ENCODE data around the gene SMURF1.

SMURF1 gene

DNA sequence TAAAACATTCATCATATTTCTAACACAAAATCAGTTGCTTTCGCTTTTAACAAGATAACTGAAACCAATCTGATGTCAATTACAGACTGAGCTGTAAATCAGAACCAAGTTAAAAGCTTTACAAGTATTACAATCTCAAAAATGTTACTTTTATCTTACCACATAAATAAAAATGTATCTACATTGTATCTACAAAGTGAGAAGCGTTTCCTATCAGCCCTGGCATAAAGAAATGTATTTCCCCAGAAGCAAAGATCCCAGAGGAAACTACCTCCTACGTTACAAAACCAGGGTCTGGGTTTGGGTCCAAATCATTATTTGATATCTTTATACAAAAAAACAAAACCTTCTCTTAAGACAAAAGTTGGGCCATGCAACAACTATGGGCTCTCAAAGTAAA lies 2.6 kb downstream of the SMURF1 start:
- no peak for DNase-seq

DNA sequence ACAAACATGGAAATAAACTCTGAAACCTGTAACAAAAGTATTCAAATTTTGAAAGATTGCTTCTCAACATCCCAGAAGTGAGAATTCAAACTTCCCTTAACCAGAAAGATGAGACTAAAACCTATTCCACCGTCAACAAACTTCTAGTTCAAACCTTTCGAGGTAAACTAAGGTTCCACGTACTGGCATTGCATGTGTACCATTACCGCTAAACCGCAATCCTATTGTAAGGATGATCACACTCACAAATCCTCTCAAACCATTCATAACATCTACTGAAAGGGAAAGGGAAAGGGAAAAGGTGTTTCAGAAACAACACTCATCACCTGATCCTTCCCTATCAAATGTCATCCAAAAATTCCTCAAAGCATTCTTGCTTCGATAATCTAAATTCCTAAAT lies 3.1 kb downstream of the SMURF1 start:
- DNase-seq: no peak

DNA sequence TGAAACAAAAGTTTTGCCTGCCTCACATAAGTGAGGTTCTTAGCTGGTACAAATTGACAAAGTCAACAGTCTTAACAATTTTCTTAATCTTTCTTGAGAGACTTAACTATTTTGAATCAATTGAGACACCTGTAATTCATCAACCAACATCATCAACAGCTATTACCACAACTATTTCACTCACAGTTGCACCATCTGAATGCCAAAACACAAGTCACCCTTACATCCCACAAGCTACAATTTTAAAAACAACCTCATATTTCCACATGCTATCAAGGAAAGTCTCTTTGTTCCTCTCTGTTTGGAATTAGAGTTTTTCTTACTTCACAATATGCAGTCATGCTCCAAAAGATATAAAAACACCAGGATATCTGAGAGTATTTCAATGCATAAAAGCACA lies 4.9 kb downstream of the SMURF1 start:
- DNase-seq: no peak

DNA sequence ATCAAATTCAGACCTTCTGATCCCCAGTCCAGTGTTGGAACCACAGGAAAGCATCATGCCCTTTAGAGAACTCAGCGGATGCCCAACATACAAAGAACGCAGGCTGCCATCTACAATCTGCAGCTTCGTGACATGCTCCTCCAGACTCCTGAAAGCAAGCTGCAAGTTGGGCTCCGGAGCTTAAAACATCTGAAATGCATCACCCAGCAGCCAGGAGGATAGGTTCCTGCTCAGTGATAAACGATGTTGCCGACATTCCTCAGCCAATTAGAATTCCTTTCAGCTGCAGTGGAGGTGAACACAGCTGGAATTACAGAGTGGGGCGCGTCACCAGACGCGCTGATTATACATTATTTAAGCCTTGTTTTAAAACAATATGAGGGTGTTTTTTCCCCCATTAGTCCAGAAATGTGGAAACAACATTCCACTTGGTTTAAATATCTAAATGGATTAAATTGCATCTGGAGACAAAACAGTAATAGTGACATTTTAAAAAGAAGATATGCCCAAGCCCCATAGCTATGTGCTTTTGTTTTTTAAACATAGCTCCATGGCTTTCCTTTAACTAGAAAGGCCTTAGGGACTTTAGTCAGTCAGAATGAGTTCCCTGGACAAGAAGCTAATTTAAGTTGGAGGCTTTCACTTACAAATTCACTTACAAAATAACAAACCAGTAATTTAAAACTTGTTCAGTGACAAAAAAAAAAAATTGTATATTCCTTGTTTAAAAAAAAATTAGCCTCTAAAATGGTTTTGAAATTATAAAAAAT lies 6.3 kb downstream of the SMURF1 start:
- DNase-seq: no peak

DNA sequence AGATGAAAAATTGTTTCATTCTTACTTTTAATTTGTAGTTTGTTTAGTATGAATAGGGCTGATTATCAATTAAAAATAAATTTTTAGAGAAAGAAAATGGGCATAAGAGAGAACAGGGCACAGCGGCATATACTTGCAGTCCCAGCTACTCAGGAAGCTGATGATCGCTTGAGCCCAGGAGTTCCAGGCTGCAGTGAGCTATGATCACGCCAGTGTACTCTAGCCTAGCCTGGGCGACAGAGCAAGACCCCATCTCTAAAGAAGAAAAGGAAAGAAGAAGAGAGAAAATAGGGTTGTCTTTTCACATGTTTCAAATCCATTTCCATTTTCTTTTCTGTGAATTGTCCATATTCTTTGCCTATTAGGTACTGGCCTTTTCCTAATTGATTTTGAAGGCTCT lies 8.0 kb downstream of the SMURF1 start:
- no peak for DNase-seq

DNA sequence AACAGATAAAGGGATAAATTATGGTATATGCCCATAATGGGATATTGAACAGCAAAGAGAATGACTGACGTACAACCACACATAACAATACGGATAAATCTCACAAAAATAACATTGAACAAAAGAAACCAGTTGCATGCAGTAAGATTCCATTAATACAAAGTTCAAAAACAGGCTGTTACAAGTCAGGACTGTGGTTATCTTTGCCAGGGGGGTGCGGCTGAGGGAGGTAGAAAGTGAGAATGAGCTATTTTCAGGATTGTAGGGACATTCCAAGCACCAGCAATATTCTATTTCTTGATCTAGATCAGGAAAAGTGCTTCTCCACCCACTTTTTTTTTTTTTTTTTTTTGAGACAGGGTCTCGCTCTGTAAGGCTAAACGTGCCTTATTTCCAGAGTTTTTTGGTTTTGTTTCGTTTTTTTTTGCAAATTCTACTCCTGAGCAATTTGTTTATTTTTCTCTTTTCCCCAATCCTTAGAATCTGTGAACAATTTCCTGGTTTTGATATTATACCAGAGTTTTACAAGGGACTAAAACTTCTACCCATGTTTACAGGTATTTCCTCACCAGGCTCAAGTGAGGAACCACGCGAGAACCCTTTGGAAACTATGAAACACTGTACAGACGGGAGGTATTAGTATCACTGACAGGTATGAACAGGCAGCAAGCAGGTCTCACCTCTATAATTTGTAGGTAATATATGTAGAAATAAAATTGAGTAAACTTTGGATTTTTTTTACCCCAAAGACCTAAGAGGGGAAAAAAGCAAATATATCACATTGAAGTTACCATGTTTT lies 9.9 kb downstream of the SMURF1 start:
- no peak for DNase-seq

DNA sequence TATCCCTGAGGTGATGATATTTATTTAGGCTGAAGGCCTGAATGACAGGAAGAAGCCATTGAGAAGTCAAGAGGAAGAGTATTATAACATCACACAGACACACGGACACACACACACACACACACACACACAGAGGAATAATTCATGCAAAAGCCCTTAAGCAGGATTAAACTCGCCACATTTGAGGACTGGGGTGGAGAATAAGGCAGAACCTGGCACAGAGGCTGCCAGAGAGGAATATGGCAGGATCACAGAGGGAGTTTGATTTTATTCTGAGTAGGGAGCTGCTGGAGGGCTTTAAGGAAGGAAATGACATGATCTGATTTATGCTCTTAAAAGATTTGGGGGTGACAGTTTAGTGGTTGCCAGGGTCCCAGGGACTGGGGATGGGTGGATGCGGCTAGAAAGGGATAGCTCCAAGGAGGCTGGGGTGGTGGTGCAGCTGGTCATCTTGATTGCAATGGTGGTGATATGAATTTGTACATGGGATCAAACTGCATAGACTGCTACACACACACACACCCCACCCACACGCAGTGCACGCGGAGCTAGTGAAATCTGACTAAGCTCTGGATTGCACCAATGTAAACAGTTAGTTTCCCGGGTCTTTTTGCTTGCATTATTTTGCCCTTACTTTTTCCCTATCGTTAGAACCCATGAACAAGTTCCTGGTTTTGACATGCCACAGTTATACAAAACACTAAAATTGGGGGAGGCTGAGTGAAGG lies 11.2 kb downstream of the SMURF1 start:
- no peak for DNase-seq

DNA sequence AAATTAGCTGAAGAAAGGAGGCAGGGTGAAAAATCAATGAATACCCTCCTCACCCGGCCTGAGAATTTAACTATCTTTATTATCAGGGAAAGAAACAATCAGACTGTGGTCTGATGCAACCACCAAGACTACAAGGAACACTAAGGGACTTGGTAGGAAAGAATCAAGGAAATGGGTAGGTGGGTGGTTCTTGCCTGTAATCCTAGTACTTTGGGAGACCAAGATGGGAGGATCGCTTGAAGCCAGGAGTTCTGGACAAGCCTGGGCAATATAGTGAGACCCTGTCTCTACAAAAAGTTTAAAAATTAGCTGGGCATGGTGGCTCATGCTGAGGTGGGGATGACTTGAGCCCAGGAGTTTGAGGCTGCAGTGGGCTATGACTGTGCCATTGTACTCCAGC lies 12.6 kb downstream of the SMURF1 start:
- no peak for DNase-seq

DNA sequence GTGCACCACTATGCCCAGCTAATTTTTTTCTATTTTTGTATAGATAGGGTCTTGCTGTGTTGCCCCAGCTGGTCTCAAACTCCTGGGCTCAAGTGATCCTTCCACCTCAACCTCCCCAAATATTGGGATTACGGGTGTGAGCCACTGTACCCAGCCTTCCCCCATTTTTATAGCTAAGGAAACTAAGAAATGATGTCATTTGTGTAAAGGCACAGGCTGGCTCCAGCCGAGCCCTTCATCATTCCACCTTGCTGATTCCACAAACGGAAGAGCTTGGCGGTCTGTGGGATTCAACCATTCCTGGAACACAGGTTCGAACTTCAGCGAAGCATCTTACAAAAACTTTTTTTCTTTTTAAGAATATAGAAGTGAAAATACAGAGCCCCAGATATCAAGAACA lies 14.4 kb downstream of the SMURF1 start:
- DNase-seq: no peak

DNA sequence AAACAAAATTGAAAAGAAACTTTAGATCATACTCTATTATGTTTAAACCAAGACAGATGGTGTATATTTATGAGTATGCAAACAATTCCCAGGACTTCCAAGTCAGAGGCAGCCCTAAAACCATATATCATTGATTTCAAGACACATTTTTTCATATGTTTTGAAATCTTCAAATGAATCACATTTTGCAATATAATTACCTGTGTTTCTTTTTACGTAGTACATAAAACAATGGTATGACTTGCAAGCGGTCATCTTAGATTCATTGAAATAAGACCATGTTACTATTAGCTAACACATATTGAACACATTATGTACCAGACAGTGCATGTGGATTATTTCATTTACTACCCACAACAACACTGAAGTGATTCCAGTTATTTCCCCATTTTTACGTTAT lies 14.9 kb downstream of the SMURF1 start:
- DNase-seq: no peak

DNA sequence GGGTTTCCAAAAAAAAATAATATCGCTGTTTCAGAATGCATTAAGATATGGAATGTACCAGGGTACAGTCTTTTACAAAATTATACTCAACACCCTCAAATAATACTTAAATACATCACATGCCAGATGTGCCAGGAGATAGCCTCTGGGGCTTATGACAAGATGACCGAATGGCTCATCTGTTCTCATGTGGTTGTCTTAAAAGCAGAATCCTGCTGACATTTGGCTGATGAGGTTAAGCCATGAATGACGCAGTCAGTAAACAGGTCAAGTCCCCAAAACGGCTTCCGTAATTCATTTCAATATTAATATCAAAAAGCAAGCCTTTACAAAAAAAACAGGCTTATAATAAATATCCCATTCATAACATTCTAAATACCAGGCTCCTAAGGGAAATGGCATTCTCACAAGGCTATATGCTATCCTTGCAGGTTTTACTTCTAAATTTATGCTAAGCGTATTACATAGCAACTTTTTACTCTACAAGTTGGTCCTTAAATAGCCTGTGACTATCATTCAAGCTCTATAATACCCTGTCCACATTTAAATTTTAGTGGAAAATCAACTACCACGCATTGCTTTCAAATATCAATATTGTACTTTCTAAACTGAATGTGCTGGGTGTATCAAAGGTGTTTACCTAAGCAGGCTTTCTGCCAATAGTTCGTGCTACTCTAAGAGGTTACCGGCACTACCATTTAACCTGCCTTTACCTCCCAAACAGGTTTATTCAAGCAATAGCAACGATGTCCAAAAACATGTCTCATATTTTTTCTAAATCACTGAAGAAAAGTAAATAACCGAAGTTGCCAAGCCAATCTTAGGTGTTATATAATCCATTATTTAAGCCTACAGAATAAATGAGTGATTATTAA lies 15.6 kb downstream of the SMURF1 start:
- no peak for DNase-seq

DNA sequence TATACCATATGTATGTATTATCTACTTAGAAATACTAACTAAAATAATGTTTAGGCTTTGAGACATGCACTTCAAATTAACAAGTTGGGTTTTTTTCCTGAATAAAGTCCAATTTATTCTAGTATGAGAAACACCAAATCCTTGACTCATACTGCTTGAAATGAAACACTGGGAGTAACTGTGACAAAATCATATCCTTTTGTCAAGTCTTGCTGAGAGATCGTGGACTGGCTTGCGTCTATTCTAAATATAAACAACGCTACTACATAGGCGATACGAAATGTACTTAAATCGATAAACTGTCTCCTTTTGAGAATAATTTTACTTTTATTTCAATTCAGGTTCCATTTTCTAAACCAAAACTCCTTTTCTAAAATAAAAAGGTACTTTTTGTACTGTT lies 16.3 kb downstream of the SMURF1 start:
- no peak for DNase-seq

DNA sequence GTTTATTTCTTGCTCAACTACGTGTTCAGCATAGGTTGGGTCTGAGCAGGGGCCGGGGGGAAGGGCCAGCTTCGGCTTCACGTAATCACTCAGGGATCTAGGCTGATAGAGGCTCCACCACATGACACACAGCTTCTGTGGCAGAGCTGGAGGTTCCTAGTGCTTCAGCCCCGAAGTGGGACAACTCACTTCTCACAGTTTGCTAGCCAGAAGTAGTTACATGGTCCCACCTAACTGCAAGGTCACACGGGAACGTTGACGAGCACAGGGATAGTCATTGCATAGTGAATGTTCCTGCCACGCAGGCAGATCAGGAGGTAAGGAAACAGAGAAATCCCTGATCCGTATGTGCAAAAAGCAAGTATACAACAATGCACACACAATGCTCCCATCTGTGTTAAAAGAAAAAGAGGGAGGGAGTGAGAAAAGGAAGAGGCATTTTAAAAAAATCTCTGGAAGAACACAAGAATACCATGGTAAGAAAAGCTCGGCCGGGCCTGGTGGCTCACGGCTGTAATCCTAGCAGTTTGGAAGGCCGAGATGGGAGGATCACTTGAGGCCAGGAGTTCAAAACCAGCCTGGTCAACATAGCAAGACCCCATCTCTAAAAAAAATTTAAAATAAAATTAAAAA lies 16.9 kb downstream of the SMURF1 start:
- no peak for DNase-seq

DNA sequence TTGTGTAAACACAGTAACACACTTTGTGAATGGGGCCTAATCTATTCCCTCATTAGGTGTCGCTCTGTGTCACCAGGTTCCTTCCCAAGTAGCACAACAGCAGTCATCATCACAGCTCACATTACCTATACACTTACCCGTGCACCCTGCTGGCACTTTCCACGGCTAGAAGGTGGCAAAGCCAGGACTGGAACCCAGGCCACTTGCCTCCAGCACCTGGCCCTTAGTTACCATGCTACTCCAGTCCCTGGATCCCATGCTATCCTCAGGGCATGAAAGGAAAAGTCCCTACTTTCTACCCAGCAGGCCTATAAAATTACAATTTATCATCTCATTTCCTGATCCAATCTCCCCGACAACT lies 18.4 kb downstream of the SMURF1 start:
- DNase-seq: no peak

DNA sequence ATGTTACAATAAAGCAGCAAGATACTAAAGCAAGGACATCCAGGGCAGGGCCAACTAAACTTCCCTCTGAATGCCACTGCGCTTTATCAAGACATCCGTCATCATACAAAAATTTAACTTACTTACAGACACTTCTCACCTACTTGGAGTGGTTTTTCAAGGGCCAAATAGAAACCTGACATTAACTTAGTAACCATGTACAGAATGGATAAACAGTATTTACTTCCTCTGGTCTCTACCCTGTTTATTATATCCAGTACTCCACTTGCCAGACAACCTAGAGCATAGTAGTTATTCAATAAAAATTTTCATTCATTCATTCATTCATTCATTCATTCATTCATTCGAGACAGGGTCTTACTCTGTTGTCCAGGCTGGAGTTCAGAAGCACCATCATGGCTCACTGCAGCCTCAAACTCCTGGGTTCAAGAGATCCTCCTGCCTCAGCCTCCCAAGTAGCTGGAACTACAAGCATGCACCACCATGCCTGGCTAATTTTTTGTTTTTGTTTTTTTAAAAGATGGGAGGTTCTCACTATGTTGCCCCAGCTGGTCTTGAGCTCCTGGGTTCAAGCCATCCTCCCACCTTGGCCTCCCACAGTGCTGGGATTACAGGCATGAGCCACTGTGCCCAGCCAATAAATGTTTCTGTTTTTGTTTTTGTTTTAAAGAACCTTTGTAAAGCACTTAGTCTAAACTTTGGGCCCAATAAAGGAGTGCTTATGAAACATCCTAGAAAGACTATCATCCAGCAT lies 19.0 kb downstream of the SMURF1 start:
- DNase-seq: no peak

DNA sequence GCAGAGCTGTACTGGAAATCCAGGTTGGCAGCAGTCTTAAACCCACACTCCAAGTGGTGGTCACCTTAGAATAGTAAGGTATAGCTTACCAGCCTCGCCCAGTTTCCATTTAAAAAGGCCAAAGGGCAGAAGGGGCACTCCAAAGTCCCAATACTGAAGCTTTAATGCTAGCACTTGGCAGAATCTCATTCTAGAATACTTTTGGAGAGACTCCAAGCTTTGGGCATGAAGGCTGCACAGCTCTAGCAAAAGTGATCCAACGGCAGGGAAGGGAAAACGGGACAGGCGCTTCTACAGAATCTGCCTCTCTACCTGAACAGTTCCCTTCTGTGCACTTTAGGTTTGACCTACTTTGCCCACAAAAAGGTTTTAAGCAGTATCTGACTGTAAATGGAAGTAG lies 19.7 kb downstream of the SMURF1 start:
- DNase-seq: no peak

DNA sequence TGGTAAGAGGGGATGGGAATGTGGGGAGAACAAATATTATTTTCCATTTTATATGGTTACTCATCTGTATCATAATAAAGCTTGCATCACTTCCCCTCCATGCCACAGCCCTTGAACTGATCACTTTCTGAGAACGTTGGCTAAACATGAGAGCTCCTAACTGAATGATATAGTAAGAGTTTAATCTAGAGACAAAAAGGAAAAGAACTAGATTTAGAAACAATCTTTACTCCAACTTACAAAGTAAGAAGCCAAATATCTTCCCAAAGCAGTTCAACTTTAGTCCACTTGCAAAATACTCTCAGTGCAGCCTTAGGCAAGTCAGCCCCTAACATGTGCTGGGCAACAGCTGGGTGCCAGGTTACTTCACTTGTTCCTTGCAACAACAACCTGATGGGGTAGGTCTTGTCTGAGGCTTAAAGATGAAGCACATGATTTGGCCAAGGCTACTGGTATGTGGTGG lies 20.3 kb downstream of the SMURF1 start:
- DNase-seq: no peak

DNA sequence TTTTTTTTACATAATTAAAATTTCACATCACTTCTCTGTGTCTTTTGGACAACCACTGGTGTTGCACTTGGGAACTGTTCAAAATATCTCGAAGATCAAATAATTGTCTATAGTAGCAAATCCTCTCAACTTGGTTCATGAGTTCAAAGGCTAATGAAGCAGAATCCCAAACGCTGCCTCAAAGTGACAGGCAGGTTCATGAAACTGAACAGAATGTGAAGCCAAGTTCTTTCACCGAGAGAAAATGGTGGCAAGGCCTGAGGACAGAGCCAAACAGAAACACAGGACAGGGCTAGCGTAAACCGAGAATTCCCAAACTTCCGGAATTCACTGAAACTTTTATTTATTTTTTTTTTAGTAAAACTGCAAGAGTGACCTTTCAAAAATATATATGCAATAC lies 21.1 kb downstream of the SMURF1 start:
- DNase-seq: no peak

DNA sequence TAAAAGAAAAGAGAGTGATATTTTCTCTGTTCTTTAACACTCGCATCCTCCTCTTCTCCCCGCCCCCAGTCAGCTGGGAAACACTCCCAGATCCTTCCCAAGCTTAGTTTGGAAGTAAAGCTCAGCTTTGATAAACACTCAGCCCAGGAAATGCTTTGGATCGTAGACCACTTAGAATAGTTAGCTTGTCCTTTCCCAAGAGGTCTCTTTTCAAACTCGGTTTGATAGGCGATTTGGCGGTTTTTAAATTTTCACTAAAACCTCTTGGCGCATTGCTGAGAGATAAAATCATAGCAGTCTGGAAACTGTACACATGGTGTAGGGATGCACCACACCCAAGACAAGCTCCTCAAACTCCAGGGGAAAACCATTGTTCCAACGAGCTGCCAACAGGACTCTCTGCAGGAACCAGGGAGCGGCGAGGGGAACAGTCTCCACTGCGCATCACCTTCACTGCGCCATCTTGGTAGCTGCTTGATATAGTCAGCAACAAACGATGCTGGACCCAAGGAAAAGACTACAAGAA lies 22.3 kb downstream of the SMURF1 start:
- no peak for DNase-seq

DNA sequence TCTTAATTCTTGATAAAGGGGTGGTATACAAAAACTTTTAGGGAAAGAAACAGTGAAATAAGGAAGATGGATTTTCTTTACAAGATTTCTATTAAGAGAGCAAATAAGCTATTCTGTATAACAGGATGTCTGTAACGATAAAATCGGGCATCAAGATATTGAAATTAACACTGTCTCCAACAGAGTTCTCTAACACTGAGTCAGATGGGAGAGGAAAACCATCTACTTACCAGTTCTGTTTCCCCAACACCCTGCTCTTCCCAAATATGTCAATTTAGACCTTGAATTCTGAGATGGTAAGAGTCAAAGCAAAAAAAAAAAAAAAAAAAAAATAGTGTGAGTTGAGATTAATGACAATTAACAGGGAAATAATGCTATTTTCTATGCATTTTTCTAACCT lies 23.0 kb downstream of the SMURF1 start:
- DNase-seq: no peak

DNA sequence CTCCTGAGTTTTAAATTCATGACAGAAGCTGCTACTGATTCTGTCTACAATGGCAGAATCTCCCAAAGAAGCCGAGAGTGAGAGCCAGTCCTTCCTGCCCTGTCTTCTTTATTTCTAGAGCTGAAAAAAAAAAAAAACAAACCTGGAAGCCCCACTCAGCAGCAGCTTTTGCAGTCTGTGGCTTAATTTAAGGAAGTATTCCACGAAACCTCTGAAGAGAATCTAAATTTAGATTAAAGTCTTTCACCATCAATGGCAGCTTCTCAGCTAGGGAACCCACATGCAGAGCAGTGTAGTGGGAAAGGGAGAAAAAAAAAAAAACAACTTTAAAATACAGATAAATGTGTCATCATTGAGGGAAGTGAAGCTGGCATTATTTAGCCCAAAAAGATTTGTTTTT lies 23.4 kb downstream of the SMURF1 start:
- DNase-seq: no peak

All from NCI-H1048 (cell line).